HG03280 (cell line): Measurements from ENCODE around the gene HMX1.

Experiments
- ATAC-seq: cut with Tn5 transposase; IDR thresholded peaks from one replicate; pipeline ENCODE4 v1.9.1; 2021; ENCODE audit warnings: mild to moderate bottlenecking, moderate library complexity; ENCODE audit not compliant: unreplicated experiment

Gene HMX1

GRCh38 chr4:8910100-8910821 is 38.6 kb upstream of the HMX1 start:
- no peak for ATAC-seq

GRCh38 chr4:8909548-8909947 is 37.9 kb upstream of the HMX1 start:
- no peak for ATAC-seq

GRCh38 chr4:8908206-8908893 is 36.7 kb upstream of the HMX1 start:
- ATAC-seq = no peak

GRCh38 chr4:8907596-8908205 is 36.1 kb upstream of the HMX1 start:
- no peak for ATAC-seq

- ATAC-seq = no peak
These were observed 35.5 kb upstream of the HMX1 start for GRCh38 chr4:8906991-8907595.

- ATAC-seq = no peak
These were observed 35.0 kb upstream of the HMX1 start for GRCh38 chr4:8906668-8906970.

- no peak for ATAC-seq
These were observed 34.4 kb upstream of the HMX1 start for GRCh38 chr4:8905773-8906667.

- ATAC-seq = no peak
These were observed 33.7 kb upstream of the HMX1 start for GRCh38 chr4:8905226-8905772.

- ATAC-seq = no peak
These were observed 33.0 kb upstream of the HMX1 start for GRCh38 chr4:8904666-8905065.

- no peak for ATAC-seq
These were observed 32.4 kb upstream of the HMX1 start for GRCh38 chr4:8904041-8904501.

GRCh38 chr4:8901335-8901734 is 29.7 kb upstream of the HMX1 start:
- ATAC-seq = no peak

GRCh38 chr4:8900588-8900987 is 28.9 kb upstream of the HMX1 start:
- ATAC-seq = no peak

- no peak for ATAC-seq
These were observed 26.8 kb upstream of the HMX1 start for GRCh38 chr4:8898419-8898818.

- ATAC-seq = no peak
These were observed 25.9 kb upstream of the HMX1 start for GRCh38 chr4:8897251-8898167.

- ATAC-seq = no peak
These were observed 24.9 kb upstream of the HMX1 start for GRCh38 chr4:8896506-8896905.

GRCh38 chr4:8896071-8896470 is 24.4 kb upstream of the HMX1 start:
- no peak for ATAC-seq

GRCh38 chr4:8895295-8895694 is 23.7 kb upstream of the HMX1 start:
- no peak for ATAC-seq

- no peak for ATAC-seq
These were observed 22.8 kb upstream of the HMX1 start for GRCh38 chr4:8894424-8894816.

- ATAC-seq = no peak
These were observed 22.2 kb upstream of the HMX1 start for GRCh38 chr4:8893624-8894423.
